GM19023 (cell line): ENCODE results near the gene CD96.
"Not testable (repeated sequence)": the region's sequence is repeated elsewhere in the genome, so short reads cannot be mapped to it uniquely, and the experiment has no call there.

Experiments
- ATAC-seq: cut with Tn5 transposase; IDR thresholded peaks from one replicate; pipeline ENCODE4 v1.9.1; 2021; ENCODE audit warnings: mild to moderate bottlenecking, moderate library complexity; ENCODE audit not compliant: unreplicated experiment

Gene CD96

DNA sequence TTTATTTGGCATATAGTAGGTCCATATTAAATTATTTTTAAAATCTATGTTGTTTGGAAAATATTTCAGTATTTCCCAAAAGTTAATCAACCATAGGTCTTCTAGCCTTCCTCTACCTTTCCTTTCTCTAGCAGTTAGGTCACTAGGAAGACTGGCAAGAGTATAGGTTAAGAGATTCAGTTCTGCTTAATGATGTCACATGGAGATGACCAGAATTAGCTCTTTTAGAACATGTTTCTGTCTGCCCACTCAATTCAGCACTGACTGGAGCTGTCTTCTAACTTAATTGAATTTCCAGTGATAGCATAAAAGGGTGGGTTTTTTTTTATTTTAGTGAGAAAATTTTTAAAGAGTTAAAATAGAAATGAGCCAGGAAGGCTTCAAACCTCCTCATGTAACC lies 76.9 kb downstream of the CD96 start:
- no peak for ATAC-seq

DNA sequence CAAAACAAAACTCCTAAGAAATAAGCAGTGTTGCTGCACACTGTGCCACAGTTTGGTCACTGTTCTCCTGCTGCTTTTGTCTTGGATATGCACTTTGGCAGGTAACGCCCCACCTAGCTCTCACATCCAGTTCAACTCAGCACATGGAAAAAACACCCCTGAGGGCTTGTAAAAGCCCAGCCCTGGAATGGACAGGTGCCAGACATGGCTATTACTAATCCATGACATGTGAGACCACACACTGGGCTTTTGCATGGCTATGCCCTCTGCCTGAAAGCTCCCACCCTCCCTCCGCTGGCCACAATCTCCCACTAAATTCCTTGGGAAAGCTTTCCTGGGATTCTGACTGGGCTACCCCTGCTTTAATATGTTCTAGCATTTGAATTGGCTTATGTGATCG lies 77.8 kb downstream of the CD96 start:
- ATAC-seq: no peak

GRCh38 chr3:111621535-111621934 lies 79.5 kb downstream of the CD96 start:
- ATAC-seq: no peak

DNA sequence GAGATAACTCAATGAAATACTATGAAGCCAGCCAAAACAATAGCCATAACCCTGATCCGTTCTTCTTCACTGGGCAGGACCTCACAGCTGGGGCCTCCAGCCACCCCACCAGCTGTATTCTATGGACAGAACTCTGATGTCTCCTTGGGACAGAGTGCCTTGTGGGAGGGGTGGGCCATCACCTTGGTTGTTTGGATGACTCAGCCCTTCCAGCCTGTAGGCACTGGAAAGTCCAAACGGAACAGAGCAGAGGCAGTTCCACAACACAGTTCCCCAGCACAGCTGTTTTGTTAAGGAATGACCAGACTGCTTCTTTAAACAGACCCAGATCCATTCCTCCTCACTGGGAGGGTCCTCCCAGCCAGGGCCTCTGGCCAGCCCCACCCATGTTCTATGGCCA lies 85.1 kb downstream of the CD96 start:
- no peak for ATAC-seq

- not testable (repeated sequence) for ATAC-seq
Observed at GRCh38 chr3:111629018-111629417, 87.0 kb downstream of the CD96 start.

GRCh38 chr3:111630638-111631037 lies 88.6 kb downstream of the CD96 start:
- not testable (repeated sequence) for ATAC-seq

- ATAC-seq: no peak
Observed at GRCh38 chr3:111635403-111635802, 93.4 kb downstream of the CD96 start.

DNA sequence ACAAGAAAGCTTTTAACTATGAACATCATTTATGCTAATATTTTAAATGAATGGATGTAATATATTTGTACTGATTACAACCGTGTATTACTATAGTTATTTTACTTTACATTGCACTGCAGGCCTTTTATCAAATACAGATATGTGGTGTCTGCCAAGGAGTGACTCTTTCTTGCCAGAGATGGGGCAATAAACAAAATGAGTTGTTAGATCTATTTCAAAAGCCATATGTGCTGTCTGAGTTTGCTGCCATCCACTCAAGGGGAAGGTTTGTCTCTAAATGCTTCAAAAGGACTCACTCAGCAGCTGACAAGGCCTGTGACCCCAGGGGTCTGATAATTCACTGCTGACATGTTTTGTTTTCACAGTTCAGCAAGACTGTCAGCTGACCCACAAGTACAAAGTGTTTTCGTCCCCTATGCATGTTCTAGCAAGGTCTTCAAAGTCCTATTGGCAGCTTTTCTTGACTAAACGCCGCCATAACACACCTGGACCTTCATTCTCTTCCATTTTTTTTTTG lies 94.4 kb downstream of the CD96 start:
- ATAC-seq: no peak

GRCh38 chr3:111639316-111639715 lies 97.3 kb downstream of the CD96 start:
- ATAC-seq: no peak

DNA sequence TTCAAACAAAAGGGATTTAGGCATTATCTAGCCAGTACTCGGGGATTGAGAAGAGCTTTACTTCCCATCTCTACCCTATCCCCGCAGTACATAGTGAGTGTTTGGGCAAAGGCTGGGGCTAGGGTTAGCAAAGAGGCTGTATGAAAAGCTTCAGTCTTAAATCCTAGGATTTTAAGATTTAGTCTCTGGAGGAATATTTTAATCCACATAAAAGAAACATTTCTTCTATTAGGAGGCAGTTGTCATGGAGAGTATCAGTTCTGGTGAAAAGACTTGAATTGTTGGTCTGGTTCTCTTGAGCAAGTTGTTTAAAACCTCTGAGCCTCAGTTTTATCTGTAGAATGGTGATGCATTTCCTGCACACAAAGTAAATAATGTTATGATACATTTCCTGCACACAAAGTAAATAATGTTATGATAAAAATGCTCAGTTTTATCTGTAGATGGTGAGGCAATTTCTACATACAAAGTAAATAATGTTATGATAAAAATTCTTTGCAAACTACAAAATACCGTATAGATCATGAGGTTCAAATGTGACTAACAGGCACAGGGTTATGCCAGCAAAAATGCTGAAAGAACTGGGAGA lies 107.1 kb downstream of the CD96 start:
- no peak for ATAC-seq

DNA sequence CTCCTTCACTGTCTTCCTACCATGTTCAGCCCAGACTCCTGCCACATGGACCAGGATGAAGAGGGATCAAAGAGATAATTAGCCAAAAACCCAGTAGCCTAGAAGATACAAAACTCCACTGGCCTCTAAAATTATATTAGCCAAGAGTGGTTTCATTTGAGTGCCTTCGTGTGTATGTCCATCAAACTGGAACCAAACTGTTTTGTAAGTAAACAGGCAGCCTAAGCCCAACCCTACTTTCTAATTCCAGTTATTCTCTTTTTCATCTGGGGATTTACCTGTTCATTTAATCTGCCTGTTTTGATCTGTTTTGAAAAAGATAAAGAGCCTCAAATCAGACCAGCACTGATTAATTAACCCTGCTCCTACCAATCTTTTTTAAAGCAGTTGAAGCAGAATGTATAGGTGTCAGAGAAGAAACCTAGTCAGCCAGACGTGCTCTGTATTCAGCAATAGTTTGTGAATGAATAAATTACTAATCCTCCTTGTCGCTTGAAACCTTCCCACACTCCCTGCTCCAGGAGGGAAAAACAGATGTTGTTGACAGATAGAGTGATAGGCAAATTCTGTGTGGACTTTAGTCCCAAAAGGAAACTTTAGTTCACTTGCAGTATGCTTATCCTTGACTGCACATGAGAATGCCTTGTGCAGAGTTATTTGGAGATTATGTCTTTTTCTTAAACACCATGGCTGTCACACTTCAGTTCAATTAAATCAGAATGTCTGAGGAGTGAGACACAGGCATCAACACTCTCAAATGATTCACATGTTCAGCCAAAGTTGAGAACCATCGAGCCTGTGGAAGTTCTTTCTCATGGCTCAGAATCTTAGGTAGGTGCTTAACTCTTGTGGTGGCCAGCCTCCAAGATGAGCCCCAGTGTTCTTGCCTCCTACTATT lies 108.6 kb downstream of the CD96 start:
- ATAC-seq: no peak

DNA sequence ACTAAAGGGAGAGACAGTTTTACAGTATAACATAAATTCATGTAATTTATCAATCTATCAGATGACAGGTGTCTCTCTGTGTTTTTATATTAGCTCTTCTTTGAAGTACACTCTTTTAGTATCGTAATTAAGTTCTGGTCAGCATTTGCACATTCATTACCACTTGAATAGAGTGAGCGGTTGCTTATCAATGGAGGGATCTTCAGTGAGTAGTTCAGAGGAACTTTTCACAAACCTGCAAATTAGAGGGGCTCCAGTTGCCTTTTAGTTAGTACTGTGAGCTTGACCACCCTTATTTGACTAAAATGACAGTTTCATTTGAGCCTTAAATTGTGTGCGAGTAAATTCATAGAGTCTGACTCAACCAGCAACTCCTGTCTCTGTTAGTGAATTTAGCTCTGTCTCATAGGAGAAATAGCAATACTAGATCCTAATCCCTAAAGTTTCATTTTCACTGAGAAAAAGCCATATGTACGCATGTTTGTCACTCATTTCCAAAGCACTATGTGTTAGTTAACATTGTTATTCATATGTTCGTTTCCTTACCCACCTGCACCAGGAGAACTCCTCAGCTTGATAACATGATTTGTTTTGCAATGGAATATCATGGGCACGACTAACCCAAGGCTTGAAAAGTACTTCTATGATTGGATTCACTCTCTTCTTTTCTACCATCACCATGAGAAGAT lies 110.6 kb downstream of the CD96 start:
- no peak for ATAC-seq

- ATAC-seq: no peak
Observed at GRCh38 chr3:111653766-111654165, 111.8 kb downstream of the CD96 start.

DNA sequence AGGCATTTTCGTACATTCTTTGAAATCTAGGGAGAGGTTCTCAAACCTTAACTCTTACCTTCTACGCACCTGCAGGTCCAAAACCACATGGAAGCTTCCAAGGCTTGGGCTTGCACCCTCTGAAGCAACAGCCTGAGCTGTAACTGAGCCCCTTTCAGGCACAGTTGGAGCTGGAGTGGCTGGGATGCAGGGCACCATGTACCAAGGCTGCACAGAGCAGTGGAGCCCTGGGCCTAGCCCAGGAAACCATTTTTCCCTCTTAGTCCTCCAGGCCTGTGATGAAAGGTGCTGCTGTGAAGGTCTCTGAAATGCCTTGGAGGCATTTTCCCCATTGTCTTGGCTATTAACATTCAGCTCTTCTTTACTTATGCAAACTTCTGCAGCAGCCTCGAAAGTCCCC lies 120.0 kb downstream of the CD96 start:
- ATAC-seq: no peak

DNA sequence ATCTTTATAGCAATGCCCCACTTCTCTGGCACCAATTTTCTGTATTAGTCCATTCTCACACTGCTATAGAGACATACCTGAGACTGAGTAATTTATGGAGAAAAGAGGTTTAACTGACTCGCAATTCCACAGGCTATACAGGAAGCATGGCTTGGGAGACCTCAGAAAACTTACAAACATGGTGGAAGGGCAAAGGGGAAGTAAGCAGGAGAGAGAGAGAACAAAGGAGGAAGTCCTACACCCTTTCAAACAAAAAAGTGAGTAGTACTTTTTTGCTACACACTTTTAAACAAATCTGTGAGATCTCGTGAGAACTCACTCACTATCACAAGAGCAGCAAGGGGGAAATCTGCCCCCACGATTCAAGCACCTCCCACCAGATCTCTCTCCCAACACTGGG lies 120.9 kb downstream of the CD96 start:
- no peak for ATAC-seq

DNA sequence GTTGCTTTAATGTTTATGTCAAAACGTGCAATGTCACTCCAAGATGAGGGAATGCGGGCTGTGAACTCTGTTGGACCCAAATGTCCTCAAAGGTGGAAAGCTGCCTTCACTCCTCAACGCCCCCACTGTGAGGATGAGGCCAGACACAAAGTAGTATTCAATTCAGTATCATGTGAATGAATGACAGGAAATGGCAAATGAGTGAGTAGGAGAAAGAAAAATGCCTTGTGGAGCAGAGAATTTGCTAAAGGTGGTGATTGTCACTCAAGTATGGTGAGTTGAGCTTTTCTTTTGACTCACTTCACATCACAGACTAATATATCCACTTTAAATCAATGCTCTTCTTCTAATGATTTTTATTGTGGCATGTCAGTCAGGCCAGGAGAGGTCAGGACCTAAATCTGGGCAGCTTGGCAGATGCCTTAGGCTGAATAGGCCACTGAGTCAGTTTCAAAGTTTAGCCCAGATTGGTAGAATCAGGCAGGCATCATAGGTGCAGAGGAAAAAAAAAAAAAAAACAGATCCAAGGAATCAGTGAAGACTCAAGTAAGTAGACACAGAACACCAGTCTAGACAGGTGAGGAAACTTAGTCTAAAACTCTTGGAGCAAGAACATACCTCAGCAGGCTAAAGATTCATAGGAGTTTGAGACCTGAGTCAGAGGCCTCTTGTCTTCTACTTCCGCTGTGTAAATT lies 124.2 kb downstream of the CD96 start:
- no peak for ATAC-seq

DNA sequence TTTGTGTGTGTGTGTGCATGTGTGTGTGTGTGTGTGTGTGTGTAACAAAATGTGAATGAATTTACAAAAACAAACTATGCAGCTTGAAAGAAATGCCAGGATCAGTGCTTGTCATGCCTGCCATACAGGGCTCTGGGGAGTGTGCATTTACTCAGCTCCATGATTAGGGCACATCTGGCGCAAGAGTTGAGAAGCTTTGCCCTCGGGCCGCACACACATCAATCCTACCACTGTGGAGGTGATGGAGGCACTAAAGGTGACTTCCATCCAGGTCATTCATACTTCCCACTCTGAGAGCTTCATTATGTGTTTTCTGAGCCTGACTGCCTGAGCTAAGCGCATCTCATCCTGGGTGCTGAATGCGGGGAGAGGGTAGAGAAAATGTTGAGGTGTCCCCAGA lies 125.2 kb downstream of the CD96 start:
- ATAC-seq: no peak

DNA sequence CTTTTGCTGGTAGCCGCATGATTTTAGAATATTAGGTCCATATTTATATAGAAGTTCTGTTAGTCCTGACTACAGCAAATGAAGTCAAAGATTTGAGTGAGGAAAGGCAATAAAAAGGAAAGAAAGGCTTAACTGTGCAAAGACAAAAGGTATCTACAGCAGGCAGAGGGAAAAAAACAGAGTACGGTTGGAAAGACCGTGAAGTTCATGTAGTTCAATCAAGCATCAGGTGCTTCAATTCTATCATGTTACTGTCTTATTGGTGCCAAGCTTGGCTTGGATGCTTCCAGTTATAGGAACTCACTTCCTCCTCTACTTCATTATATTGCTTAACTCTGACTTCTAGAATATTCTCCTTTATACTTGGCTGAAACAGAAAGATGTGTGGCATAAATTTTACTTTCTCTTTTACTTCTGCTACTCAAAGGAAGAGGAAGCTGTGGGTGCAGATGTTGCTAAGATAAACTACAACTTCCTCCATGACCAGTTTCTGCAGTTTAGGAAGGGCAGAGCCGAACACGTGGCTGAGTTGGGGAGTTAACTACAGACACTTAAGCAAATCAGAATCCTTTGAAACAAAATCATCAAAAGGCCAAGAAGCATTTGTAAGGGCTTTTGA lies 125.7 kb downstream of the CD96 start:
- ATAC-seq: peak; percentile 97

GRCh38 chr3:111668326-111668725 lies 126.3 kb downstream of the CD96 start:
- no peak for ATAC-seq

- ATAC-seq: peak; percentile 52
Observed at GRCh38 chr3:111668888-111669488, 127.0 kb downstream of the CD96 start.
